HEK293 (cell line): ENCODE results near the gene RPRM.

ENCODE experiments used
- BCL11B ChIP-seq: fragments of 450-650 bp; formaldehyde crosslinking; IDR thresholded peaks from 2 replicates; pipeline ENCODE4 v1.5.1; 2016; ENCODE audit warnings: low read depth, missing biosample characterization, missing genetic modification characterization
- BCL6B ChIP-seq: fragments of 450-650 bp; formaldehyde crosslinking; IDR thresholded peaks from 2 replicates; pipeline ENCODE4 v1.5.1; 2017; ENCODE audit warnings: missing biosample characterization, missing genetic modification characterization
- GLI2 ChIP-seq: fragments of 450-650 bp; formaldehyde crosslinking; IDR thresholded peaks from 2 replicates; pipeline ENCODE4; 2017; ENCODE audit warnings: missing biosample characterization, missing genetic modification characterization, low read depth, borderline replicate concordance
- KLF7 ChIP-seq: fragments of 450-650 bp; formaldehyde crosslinking; IDR thresholded peaks from 2 replicates; pipeline ENCODE4 v1.5.1; 2016; ENCODE audit warnings: missing biosample characterization, missing genetic modification characterization, borderline replicate concordance
- KLF8 ChIP-seq: fragments of 450-650 bp; formaldehyde crosslinking; IDR thresholded peaks from 2 replicates; pipeline ENCODE4 v1.5.1; 2016; ENCODE audit warnings: missing biosample characterization, missing genetic modification characterization
- OVOL3 ChIP-seq: fragments of 450-650 bp; formaldehyde crosslinking; IDR thresholded peaks from 2 replicates; pipeline ENCODE4 v1.5.1; 2016; ENCODE audit warnings: missing biosample characterization, missing genetic modification characterization
- PRDM4 ChIP-seq: fragments of 450-650 bp; formaldehyde crosslinking; IDR thresholded peaks from 2 replicates; pipeline ENCODE4 v1.5.1; 2017; ENCODE audit warnings: missing biosample characterization, missing genetic modification characterization
- SP3 ChIP-seq: fragments of 450-650 bp; formaldehyde crosslinking; IDR thresholded peaks from 2 replicates; pipeline ENCODE4 v1.5.1; 2016; ENCODE audit warnings: missing biosample characterization, missing genetic modification characterization
- SP7 ChIP-seq: fragments of 450-650 bp; formaldehyde crosslinking; IDR thresholded peaks from 2 replicates; pipeline ENCODE4 v1.5.1; 2016; ENCODE audit warnings: missing biosample characterization, missing genetic modification characterization
- TSHZ1 ChIP-seq: fragments of 450-650 bp; formaldehyde crosslinking; IDR thresholded peaks from 2 replicates; pipeline ENCODE4 v1.5.1; 2016; ENCODE audit warnings: missing biosample characterization, missing genetic modification characterization, borderline replicate concordance
- WT1 ChIP-seq: fragments of 450-650 bp; formaldehyde crosslinking; IDR thresholded peaks from 2 replicates; pipeline ENCODE4 v1.5.1; 2016; ENCODE audit warnings: missing biosample characterization, missing genetic modification characterization
- ZBTB11 ChIP-seq: fragments of 450-650 bp; formaldehyde crosslinking; conservative IDR thresholded peaks from 2 replicates; pipeline ENCODE4 v1.5.1; 2016; ENCODE audit warnings: low read depth, missing biosample characterization, missing genetic modification characterization
- ZNF2 ChIP-seq: fragments of 450-650 bp; formaldehyde crosslinking; IDR thresholded peaks from 2 replicates; pipeline ENCODE4 v1.5.1; 2016; ENCODE audit warnings: missing biosample characterization, missing genetic modification characterization
- ZNF223 ChIP-seq: fragments of 450-650 bp; formaldehyde crosslinking; IDR thresholded peaks from 2 replicates; pipeline ENCODE4 v1.5.1; 2016; ENCODE audit warnings: missing biosample characterization, missing genetic modification characterization
- ZNF26 ChIP-seq: fragments of 450-650 bp; formaldehyde crosslinking; IDR thresholded peaks from 2 replicates; pipeline ENCODE4 v1.5.1; 2016; ENCODE audit warnings: missing biosample characterization, missing genetic modification characterization
- ZNF302 ChIP-seq: fragments of 450-650 bp; formaldehyde crosslinking; IDR thresholded peaks from 2 replicates; pipeline ENCODE4 v1.5.1; 2016; ENCODE audit warnings: missing biosample characterization, missing genetic modification characterization, low read depth
- ZNF341 ChIP-seq: fragments of 450-650 bp; formaldehyde crosslinking; IDR thresholded peaks from 2 replicates; pipeline ENCODE4; 2016; ENCODE audit warnings: low read depth, missing biosample characterization, missing genetic modification characterization
- ZNF350 ChIP-seq: fragments of 450-650 bp; formaldehyde crosslinking; IDR thresholded peaks from 2 replicates; pipeline ENCODE4 v1.5.0; 2017; ENCODE audit warnings: missing biosample characterization, mild to moderate bottlenecking, missing genetic modification characterization
- ZNF362 ChIP-seq: fragments of 450-650 bp; formaldehyde crosslinking; IDR thresholded peaks from 2 replicates; pipeline ENCODE4 v1.5.1; 2016; ENCODE audit warnings: missing biosample characterization, missing genetic modification characterization
- ZNF426 ChIP-seq: fragments of 450-650 bp; formaldehyde crosslinking; IDR thresholded peaks from 2 replicates; pipeline ENCODE4 v1.5.1; 2017; ENCODE audit warnings: missing biosample characterization, missing genetic modification characterization, mild to moderate bottlenecking, inconsistent platforms, moderate library complexity
- ZNF555 ChIP-seq: fragments of 450-650 bp; formaldehyde crosslinking; conservative IDR thresholded peaks from 2 replicates; pipeline ENCODE4 v1.5.1; 2017; ENCODE audit warnings: missing biosample characterization, mild to moderate bottlenecking, missing genetic modification characterization, inconsistent platforms
- ZNF629 ChIP-seq: fragments of 450-650 bp; formaldehyde crosslinking; IDR thresholded peaks from 2 replicates; pipeline ENCODE4 v1.5.1; 2017; ENCODE audit warnings: missing biosample characterization, missing genetic modification characterization
- ZNF660 ChIP-seq: fragments of 450-650 bp; IDR thresholded peaks from 2 replicates; pipeline ENCODE4 v1.5.1; 2018; ENCODE audit warnings: missing biosample characterization, mild to moderate bottlenecking, missing genetic modification characterization
- ZNF707 ChIP-seq: fragments of 450-650 bp; formaldehyde crosslinking; IDR thresholded peaks from 2 replicates; pipeline ENCODE4 v1.5.1; 2016; ENCODE audit warnings: missing biosample characterization, missing genetic modification characterization
- ZNF76 ChIP-seq: fragments of 450-650 bp; formaldehyde crosslinking; IDR thresholded peaks from 2 replicates; pipeline ENCODE4; 2016; ENCODE audit warnings: low read depth, missing biosample characterization, missing genetic modification characterization, borderline replicate concordance
- ZNF791 ChIP-seq: fragments of 450-650 bp; formaldehyde crosslinking; IDR thresholded peaks from 2 replicates; pipeline ENCODE4 v1.5.1; 2016; ENCODE audit warnings: missing biosample characterization, missing genetic modification characterization

RPRM gene

GRCh38 chr2:153476816-153477635 is 1.5 kb downstream of the RPRM start (continued):
- TF ChIP-seq ZNF26 (no peak), WT1 (peak; percentile 80), BCL6B (tag by site-specific recombination) (no peak), ZNF76 (tag by site-specific recombination) (no peak), ZBTB11 (tag by site-specific recombination) (no peak), OVOL3 (no peak), ZNF791 (no peak), BCL11B (tag by site-specific recombination) (no peak), SP3 (tag by site-specific recombination) (0 out of 2 replicates have a peak, but pooled peaks have one; percentile 13), PRDM4 (tag by site-specific recombination) (no peak), ZNF362 (tag by site-specific recombination) (no peak), KLF7 (no peak), ZNF426 (tag by site-specific recombination) (no peak), TSHZ1 (no peak), ZNF555 (tag by site-specific recombination) (no peak), ZNF341 (tag by site-specific recombination) (no peak), ZNF223 (no peak), SP7 (tag by site-specific recombination) (peak; percentile 67), ZNF660 (tag by site-specific recombination) (no peak), ZNF629 (tag by site-specific recombination) (peak; percentile 45; the same call in 1 of the 2 replicates), KLF8 (tag by site-specific recombination) (peak; percentile 55; the same call in 1 of the 2 replicates), ZNF2 (no peak), GLI2 (no peak), ZNF350 (tag by site-specific recombination) (no peak), ZNF707 (tag by site-specific recombination) (no peak), ZNF302 (tag by site-specific recombination) (no peak)
